Hepatocyte (in vitro differentiated cells): ENCODE data around the gene ZNF628.

Experiments
- CTCF ChIP-seq: fragments of 200-600 bp; sonication (generic); IDR thresholded peaks from 2 replicates; pipeline ENCODE4 v1.5.1; 2016; ENCODE audit warnings: antibody characterized with exemption, mild to moderate bottlenecking; ENCODE audit not compliant: poor library complexity
- EZH2 ChIP-seq: fragments of 200-600 bp; sonication (generic); IDR thresholded peaks from 2 replicates; pipeline ENCODE4 v1.6.1; 2016; ENCODE audit warnings: antibody characterized with exemption, mild to moderate bottlenecking, borderline replicate concordance

DNA sequence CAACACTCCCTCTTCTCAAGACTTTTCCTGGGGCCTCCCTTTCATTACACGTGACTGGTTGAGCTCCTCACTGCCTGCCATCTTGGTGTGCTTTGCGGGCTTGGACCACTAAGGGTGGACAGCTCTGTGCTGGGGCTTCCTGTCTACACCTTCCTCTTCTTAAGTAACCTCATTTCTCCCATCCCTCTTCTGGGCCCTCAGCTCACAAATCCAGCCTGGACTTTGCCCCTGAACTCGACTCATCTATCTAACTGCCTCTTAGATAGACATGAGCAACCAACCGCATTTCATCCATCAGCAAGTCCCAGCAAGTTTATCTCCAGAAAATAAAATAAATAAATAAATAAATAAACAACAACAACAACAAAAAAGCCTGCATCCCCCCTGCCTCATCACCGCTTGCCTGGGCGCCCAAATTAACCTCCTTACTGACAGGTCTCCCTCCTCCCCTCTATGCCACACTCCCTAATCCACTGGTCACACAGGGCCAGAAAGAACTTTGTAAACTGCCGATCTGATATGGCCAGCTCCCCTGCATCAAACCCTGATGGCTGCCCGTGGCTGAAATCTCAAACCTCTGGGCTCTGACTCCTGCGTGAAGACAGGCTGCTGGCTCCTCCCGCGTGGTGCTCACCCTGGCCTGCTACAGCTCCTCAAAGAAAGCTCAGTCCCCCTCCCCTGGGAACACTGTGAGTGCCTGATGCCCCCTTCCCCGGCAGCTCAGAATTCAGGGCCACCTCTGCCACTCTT lies 22.7 kb upstream of the ZNF628 start:
- TF ChIP-seq CTCF: no peak
- TF ChIP-seq EZH2: no peak
